Daoy (cell line): ENCODE results near the gene LRP10. TPM values are rescaled to one million over a fixed set of nuclear protein-coding genes. Genes with fewer than 3 reads are reported as not detected.
A peak's percentile ranks its signal among the peaks of the same experiment; 100 is the strongest.
"Not testable (repeated sequence)": the region's sequence is repeated elsewhere in the genome, so short reads cannot be mapped to it uniquely, and the experiment has no call there.

ENCODE experiments used
- DNase-seq: peaks from one replicate; pipeline ENCODE4 v3.0.0-alpha.2; 2015; ENCODE audit warnings: low read depth
- total RNA-seq: library from RNA; depleted of rRNA; stranded (reverse); fragments of >200 nt; shearing (Covaris generic); gene quantifications from 2 replicates; pipeline ENCODE4 v1.2.3, GENCODE V29; 2014; rRNA removed

LRP10 gene
- 17.3 and 21.1 TPM in 2 replicates for total RNA-seq

GRCh38 chr14:22871224-22872032 is at the start of gene LRP10:
Gene LRP10 (plus strand): TSS chr14:22871740. CDS start chr14:22872304, 564 bp downstream.
- peak; percentile 90 for DNase-seq

- no peak for DNase-seq
Observed at GRCh38 chr14:22822016-22822570, 49.4 kb upstream of the LRP10 start.

GRCh38 chr14:22822571-22823098 is 48.9 kb upstream of the LRP10 start:
- peak; percentile 84 for DNase-seq

- DNase-seq = peak; percentile 95
Observed at GRCh38 chr14:22824711-22825359, 46.7 kb upstream of the LRP10 start.

- DNase-seq = not testable (repeated sequence)
Observed at GRCh38 chr14:22829076-22829660, 42.4 kb upstream of the LRP10 start.

- DNase-seq = peak; percentile 94
Observed at GRCh38 chr14:22829661-22830442, 41.7 kb upstream of the LRP10 start, which contains the start of gene MRPL52. Gene MRPL52 (plus strand): TSS chr14:22829887. CDS start chr14:22829913, 26 bp downstream.

GRCh38 chr14:22830443-22831010 is 41.0 kb upstream of the LRP10 start:
- DNase-seq = no peak

- DNase-seq = no peak
Observed at GRCh38 chr14:22835505-22835904, 36.0 kb upstream of the LRP10 start.

GRCh38 chr14:22836301-22837113 is 35.0 kb upstream of the LRP10 start, which contains the start of gene MMP14:
Gene MMP14 (plus strand): TSS chr14:22836585. CDS start chr14:22836818, 233 bp downstream.
- peak; percentile 89 for DNase-seq

GRCh38 chr14:22837114-22837749 is 34.3 kb upstream of the LRP10 start:
- peak; percentile 72 for DNase-seq

- peak; percentile 68 for DNase-seq
Observed at GRCh38 chr14:22837750-22838538, 33.6 kb upstream of the LRP10 start.

- DNase-seq = peak; percentile 79
Observed at GRCh38 chr14:22838631-22839041, 32.9 kb upstream of the LRP10 start.

GRCh38 chr14:22839159-22839779 is 32.3 kb upstream of the LRP10 start:
- DNase-seq = no peak

GRCh38 chr14:22841311-22841710 is 30.2 kb upstream of the LRP10 start:
- no peak for DNase-seq

GRCh38 chr14:22841769-22842168 is 29.8 kb upstream of the LRP10 start:
- DNase-seq = no peak

GRCh38 chr14:22842211-22843122 is 29.1 kb upstream of the LRP10 start:
- DNase-seq = no peak
